GM19239 (cell line): Measurements from ENCODE around the gene PI16.
A peak's percentile ranks its signal among the peaks of the same experiment; 100 is the strongest.
"Not testable (repeated sequence)": the region's sequence is repeated elsewhere in the genome, so short reads cannot be mapped to it uniquely, and the experiment has no call there.

ENCODE experiments used
- DNase-seq: peaks from one replicate; pipeline ENCODE4 v3.0.0; 2011; ENCODE audit warnings: low spot score; ENCODE audit not compliant: insufficient read length
- FAIRE-seq: peaks from 2 replicates; lab custom pipeline; 2011; peaks lifted over from hg19 to GRCh38; lab: Jason Lieb, UNC

The PI16 gene

GRCh38 chr6:36986704-36987047, 32.1 kb downstream of the PI16 start:
- no peak for DNase-seq
- no peak for FAIRE-seq

GRCh38 chr6:36989264-36989663, 34.7 kb downstream of the PI16 start:
- no peak for FAIRE-seq
- no peak for DNase-seq

- not testable (repeated sequence) for DNase-seq, FAIRE-seq
These were observed 35.9 kb downstream of the PI16 start for GRCh38 chr6:36990401-36990800.

DNA sequence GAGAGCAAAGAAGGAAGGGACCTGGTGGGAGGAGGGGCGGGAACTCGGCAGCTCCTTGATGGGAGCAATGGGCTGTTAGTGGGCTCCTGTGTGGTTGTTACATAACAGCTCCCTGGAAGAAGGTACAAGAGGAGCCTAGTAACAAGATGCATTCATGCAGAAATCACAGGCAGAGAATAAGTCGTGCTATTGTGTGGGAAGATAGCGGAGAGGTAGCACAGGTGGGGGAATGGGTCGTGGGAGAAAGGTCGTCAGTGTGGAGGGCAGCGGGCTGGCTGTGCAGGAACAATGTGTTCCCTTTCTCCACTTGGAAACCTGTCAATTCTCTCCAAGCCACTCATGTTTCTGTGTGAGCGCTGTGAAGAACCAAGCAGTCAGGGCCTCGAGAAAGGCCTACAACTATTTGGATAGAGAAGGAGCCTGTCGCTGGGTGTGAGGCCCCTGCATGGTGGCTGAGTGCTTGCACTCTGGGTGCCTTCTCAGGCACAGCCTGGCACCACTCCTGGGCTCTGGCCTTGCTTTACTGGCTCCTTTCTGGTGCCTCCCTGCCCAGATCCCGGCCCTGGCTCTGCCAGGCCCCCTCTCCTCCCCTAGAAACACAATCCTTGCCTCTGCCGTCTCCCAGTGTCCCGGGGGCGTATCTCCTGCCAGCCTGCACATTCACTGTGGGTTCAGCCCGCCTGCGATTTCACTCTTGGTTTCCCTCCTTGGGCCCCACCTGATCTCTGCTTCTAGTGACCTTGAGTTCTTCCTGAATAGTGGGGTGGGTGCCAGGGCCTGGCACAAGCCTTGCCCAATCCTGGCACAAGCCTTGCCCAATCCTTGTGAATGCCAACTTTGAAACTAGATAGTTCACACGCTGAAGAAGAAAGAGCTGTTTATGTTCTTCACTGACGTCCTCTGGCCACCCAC, 43.5 kb downstream of the PI16 start:
- no peak for FAIRE-seq
- no peak for DNase-seq

DNA sequence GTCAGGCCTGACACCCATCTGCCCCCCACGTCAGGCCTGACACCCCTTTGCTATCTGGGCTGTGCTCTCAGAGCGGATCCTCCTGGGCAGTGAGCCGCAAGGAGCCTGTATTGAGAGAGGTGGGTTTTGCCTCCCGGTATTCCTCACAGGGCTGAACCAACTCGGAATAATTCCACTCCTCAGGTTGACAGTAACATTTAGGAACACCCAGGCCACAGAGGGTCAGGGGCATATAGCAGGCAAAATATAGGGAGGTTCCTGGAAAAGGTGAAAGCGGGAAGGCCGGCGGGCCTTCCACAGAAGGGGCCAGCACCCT, 44.1 kb downstream of the PI16 start:
- FAIRE-seq (no peak), DNase-seq (no peak)

GRCh38 chr6:36999061-36999750, 44.7 kb downstream of the PI16 start:
- DNase-seq (no peak), FAIRE-seq (no peak)

DNA sequence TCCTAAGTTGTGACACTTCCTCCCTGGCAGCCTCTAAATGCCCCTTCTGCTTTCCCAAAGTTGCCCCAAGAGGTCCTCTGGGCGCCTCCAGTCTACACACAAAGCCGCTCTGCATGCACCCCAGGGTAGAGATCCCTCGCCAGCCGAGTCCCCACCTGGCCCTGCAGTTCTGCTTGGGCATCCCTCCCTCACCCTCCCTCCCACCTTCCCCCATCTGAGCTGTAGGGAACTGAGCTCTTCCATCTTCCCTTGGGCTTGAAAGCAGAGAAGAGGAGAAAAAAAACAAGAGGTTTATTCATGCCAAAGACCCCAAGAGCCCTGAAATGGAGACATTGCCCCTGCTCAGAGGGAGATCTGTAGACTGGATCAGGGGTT, 45.2 kb downstream of the PI16 start:
- no peak for FAIRE-seq
- no peak for DNase-seq

DNA sequence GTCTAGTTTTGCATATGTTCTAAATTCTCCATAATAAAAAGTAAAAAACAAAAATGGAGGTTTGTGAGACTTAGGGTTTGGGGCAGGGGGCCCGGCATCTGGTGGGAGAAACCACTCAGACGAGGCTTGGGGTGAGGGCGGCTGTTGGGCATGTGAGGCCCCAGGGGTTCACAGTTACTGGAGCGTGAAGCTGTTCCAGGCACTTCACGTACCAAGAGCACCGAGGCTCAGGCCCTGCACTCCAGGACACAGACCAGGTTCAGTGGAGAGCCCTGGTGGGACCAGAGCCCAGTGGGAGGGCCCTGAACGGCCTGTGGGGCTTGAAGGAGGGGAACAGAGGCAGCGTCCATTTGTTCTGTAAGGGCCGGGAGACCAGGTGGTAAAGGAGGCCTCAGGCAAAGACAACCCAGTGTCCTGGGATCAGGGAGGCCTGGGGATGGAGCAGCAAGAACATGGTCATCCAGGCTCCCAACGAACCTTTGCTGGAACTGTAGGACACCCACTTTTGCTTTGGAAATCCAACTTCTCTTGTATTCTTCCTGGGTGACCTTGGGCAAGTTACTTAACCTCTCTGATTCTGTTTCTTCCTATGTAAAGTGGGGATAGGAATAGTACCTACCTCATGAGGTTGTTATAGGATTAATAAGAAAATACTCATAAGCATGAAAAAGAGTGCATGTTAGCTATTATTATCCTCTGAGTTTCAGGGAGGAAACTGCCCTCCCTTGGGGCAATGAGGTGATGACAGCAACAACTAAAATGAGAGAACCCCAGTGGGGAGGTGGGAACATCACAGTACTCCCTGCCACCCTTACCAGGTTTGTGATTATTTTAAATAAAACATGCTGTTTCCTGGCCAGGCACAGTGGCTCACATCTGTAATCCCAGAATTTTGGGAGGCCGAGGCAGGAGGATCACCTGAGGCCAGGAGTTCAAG, 49.8 kb downstream of the PI16 start:
- no peak for DNase-seq
- peak; percentile 91 for FAIRE-seq

- DNase-seq (peak; percentile 87), FAIRE-seq (peak; percentile 92)
These were observed 50.7 kb downstream of the PI16 start, which contains the start of gene FGD2 for GRCh38 chr6:37005061-37005810. TSS of gene FGD2 (plus strand) at chr6:37005655. CDS start at chr6:37005818, 163 bp downstream.

GRCh38 chr6:37005827-37006567, 51.5 kb downstream of the PI16 start:
- peak; percentile 80 for FAIRE-seq
- DNase-seq = no peak

DNA sequence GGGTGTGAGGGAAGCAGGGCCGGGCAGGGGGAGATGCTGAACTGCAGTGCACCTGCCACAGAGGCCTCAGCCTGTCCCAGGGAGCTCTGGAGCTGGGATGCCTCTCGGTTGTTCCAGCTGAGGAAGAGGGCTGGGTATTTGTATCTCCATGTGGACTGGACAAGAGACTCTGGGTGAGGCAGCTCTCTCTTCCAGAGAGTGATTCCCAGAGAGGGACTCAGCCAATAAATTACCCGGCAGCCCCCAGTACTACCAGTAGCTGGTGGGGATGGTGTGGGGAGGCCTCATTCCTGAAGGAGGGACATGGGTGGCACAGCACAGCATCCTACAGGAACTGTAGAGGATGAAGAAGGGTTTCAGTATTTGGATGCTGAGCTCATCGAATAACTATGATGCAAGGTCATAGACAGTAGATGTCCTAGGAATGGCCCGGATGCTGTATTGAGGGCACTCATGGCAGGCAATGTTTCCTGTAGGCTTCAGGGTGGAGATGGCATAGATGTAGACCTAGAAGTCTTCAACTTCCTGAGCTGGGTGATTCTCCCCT, 52.3 kb downstream of the PI16 start:
- DNase-seq = no peak
- FAIRE-seq = peak; percentile 68

DNA sequence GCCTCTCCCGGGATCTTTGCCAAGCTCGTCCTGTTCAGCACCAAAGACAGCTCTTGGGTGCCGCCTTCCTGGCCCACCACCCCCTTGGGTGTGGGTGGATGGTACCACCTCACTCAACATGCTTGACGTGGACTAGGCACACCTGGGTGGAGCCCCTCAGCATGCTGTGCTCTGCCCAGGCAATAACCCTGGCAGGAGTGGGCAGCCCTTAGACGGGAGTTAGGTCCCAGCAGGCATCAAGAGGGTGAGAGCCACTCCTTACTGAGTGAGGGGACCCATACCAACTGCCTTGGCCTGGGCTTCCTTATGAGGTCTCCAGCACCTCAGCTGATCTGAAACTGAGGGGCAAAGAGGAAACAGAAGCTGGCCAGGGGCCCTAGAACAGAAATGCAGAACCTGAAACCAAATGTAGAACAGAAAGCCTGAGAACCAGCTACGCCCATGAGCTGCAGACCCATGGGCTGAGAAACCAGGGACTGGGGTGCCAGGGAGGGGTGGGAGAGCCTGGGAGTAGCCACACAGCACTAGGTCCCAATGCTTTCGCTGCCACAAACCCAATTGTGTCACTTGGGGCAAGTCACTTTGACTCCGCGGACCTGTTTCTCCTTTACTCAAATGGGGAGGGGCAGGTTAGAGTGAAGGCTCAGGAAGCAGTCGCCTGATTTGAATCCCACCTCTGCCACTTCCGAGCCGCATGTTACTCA, 53.0 kb downstream of the PI16 start:
- FAIRE-seq (peak; percentile 89), DNase-seq (no peak)

GRCh38 chr6:37008484-37009465, 54.2 kb downstream of the PI16 start:
- FAIRE-seq (no peak), DNase-seq (no peak)

DNA sequence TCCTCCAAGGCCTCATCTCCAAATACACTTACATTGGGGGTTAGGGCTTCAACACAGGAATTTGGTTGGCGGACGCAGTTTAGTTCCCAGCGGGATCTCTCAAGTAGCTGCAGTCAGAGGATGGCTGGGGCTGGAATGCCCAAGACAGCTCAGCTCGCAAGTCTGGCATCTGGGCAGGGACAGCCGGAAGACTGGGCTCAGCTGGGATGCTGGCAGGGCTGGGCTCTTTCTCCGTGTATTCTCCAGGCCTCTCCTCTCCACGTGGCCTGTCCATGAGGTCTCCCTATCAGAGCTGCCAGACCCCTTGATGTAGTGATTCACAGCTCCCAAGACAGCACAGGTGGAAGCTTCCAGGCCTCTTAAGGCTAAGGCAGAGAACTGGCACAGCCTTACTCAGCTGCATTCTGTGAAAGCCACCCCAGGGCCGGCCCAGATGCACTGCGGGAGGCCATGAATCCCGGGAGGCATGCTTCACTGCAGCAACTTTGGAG, 55.9 kb downstream of the PI16 start:
- no peak for FAIRE-seq

DNA sequence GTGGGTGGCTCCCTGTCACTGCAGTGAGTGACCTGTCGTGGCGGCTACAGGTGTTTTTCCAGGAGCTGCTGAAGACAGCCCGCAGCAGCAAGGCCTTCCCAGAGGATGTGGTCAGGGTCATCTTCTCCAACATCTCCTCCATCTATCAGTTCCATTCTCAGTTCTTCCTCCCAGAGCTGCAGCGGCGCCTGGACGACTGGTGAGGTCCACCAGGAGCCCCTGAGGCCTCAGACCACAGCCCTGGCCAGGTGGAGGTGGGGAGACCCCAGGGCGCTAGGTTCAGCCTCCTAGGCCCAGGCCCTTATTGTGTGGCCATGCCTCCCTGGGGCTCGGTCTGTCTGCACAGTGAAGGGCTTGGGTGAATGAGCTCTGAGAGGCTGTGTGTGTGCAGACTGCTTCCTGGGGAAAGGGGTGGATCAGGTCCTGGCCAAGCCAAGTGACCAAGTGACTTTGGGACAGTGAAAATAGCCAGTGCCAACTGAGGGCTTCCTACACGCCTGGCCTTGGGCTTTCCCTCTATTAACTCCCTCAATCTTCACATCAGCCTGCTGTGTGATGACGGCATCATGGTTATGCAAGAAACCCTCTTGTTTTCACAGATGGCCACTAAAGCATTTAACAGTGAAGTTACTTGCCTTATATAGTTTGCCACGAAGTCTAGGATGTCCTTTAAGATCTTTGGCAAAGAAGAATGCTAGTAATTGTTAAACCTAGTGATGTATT, 57.3 kb downstream of the PI16 start:
- no peak for FAIRE-seq
- no peak for DNase-seq

More for the DNA sequence above, 55.9 kb downstream of the PI16 start:
- DNase-seq = no peak
